Liver (tissue), 3 donors: ENCODE data around the gene ENDOU.

Experiments used
- RAD21 ChIP-seq, 2 donors: IDR thresholded peaks; 2 replicates each; pipeline ENCODE4 v1.6.1; 2016; ENCODE audit warnings: antibody characterized with exemption in 2 of 2, mild to moderate bottlenecking in 2 of 2
- TF ChIP-seq, protein P1 (sequence below): fragments of 150-350 bp; IDR thresholded peaks from 2 replicates; pipeline ENCODE4 v1.5.1; 2017; ENCODE audit warnings: improper control_type of control experiment, low read depth, low read length; ENCODE audit not compliant: missing input control
- TF ChIP-seq, protein P2 (sequence below): IDR thresholded peaks from 2 replicates; pipeline ENCODE4 v1.6.1; 2016; ENCODE audit warnings: antibody characterized with exemption, mild to moderate bottlenecking
- TF ChIP-seq, protein P3 (sequence below): IDR thresholded peaks from 2 replicates; pipeline ENCODE4 v1.6.1; 2016; ENCODE audit warnings: antibody characterized with exemption
- donor health status: healthy.
- donor health status: healthy.

DNA sequence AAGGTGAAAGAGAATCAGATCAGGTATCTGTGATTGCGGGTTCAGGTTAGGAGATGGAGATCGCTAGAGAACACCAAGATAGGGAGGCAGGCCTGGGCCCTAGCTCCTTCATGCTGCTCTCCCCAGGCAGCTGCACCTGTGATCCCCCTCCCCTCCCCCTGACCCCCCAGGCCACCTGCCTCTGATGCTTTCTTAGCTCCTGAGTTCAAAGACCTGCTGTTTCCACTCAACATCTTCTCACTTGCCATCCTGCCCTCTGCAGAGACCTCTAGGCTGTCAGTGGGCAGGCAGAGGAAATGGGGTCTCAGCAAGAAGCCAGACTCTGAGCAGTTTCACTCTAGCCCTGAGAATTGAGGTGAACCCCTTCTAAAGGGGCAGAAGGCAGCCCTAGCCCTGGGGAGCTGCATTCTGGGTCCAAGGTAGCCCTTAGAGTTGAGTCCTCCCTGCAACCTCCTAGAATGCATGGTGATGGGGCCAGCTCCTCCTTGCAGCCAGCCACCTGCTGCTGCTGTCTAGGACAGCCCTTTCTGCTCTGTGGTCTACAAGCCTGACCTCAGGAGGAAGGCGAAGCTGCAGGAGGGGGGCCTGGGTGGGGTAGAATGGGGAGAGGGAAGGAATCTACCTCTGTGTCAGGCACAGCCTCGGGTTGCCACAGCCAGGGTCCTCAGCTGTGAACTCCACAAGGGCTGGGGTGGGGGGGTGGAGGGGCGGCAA, 41.4 kb upstream of the ENDOU start:
- TF ChIP-seq RAD21 (IDR thresholded peaks at IDR 0.05), result no peak
- TF ChIP-seq, protein P1, sequence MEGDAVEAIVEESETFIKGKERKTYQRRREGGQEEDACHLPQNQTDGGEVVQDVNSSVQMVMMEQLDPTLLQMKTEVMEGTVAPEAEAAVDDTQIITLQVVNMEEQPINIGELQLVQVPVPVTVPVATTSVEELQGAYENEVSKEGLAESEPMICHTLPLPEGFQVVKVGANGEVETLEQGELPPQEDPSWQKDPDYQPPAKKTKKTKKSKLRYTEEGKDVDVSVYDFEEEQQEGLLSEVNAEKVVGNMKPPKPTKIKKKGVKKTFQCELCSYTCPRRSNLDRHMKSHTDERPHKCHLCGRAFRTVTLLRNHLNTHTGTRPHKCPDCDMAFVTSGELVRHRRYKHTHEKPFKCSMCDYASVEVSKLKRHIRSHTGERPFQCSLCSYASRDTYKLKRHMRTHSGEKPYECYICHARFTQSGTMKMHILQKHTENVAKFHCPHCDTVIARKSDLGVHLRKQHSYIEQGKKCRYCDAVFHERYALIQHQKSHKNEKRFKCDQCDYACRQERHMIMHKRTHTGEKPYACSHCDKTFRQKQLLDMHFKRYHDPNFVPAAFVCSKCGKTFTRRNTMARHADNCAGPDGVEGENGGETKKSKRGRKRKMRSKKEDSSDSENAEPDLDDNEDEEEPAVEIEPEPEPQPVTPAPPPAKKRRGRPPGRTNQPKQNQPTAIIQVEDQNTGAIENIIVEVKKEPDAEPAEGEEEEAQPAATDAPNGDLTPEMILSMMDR, result no peak
- TF ChIP-seq, protein P2, sequence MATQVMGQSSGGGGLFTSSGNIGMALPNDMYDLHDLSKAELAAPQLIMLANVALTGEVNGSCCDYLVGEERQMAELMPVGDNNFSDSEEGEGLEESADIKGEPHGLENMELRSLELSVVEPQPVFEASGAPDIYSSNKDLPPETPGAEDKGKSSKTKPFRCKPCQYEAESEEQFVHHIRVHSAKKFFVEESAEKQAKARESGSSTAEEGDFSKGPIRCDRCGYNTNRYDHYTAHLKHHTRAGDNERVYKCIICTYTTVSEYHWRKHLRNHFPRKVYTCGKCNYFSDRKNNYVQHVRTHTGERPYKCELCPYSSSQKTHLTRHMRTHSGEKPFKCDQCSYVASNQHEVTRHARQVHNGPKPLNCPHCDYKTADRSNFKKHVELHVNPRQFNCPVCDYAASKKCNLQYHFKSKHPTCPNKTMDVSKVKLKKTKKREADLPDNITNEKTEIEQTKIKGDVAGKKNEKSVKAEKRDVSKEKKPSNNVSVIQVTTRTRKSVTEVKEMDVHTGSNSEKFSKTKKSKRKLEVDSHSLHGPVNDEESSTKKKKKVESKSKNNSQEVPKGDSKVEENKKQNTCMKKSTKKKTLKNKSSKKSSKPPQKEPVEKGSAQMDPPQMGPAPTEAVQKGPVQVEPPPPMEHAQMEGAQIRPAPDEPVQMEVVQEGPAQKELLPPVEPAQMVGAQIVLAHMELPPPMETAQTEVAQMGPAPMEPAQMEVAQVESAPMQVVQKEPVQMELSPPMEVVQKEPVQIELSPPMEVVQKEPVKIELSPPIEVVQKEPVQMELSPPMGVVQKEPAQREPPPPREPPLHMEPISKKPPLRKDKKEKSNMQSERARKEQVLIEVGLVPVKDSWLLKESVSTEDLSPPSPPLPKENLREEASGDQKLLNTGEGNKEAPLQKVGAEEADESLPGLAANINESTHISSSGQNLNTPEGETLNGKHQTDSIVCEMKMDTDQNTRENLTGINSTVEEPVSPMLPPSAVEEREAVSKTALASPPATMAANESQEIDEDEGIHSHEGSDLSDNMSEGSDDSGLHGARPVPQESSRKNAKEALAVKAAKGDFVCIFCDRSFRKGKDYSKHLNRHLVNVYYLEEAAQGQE, result no peak
- TF ChIP-seq, protein P3, sequence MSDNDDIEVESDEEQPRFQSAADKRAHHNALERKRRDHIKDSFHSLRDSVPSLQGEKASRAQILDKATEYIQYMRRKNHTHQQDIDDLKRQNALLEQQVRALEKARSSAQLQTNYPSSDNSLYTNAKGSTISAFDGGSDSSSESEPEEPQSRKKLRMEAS, result no peak
